ENCODE measurements around the gene LYPD4.
"Not testable (repeated sequence)": the region's sequence is repeated elsewhere in the genome, so short reads cannot be mapped to it uniquely, and the experiment has no call there.

The LYPD4 gene, protein sequence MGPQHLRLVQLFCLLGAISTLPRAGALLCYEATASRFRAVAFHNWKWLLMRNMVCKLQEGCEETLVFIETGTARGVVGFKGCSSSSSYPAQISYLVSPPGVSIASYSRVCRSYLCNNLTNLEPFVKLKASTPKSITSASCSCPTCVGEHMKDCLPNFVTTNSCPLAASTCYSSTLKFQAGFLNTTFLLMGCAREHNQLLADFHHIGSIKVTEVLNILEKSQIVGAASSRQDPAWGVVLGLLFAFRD

DNA sequence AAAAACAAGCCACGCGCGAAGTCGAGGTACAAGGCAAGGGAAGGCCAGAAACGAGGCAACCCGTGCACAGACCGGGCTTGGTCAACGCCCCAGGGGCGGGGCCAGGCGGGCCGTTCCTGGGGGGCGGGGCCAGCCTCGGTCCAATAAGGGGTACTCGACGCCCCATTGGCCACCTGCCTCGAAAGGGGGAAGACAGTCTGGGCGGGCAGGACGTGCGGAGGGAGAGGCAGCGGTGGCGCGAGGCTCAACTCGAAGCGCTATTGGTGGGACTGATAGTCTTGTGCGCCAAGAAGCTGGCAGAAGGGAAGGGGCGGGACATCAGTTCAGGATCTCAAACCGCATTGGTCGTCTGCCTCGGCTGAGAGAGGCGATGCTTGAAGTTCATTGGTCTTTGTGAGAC is at the start of gene LYPD4:
LYPD4 (minus strand) TSS at position 83 of the 400 bp plus-strand sequence. CDS start 5,398 bp downstream, outside the sequence.
- DNase-seq (ENCODE audit: low read depth): no peak

DNA sequence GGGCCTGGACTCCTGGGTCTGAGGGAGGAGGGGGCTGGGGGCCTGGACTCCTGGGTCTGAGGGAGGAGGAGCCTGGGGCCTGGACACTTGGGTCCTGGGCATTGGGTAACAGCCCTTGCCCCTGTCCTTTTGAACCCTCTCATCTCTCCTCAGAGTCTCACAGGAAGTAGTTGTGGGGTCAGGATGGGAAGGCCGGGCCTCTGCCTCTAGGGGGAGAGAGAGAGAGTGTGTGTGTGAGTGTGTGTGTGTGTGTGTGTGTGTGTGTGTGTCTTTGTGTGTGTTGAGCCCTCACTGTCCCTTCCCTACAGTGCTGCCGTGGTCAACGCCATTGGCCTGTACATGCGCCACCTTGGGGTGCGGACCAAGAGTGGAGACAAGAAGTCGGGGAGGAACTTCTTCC is 49.4 kb upstream of the LYPD4 start:
- DNase-seq (ENCODE audit: low read depth): no peak

DNA sequence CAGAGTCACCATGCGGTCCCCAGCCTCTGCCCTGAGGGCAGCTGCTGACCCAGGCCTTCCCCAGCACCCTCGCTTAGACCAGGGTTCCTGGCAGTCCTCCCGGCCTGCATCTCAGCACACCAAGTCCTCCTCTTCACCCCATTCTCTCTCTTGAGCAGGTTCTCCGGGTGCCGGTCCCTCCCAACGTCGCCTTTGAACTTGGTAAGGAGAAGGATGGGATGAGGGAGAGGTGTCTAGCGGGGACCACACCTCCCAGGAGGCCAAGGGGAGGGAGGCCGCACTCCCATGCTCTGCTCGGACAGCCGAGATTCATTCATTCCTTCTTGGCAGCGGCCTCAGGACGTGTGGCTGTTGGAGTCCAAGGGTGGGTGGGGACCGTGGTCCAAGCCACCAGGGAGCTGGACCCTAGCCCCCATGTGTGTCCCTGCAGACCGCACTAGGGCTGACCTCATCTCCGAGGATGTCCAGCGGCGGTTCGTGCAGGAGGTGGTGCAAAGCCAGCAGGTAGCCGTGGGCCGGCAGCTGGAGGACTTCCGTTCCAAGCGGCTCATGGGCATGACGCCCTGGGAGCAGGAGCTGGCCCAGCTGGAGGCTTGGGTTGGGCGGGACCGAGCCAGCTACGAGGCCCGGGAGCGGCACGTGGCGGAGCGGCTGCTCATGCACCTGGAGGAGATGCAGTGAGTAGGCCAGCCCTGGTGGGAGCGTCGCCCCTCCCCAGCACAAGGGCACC is 47.9 kb upstream of the LYPD4 start:
- DNase-seq (ENCODE audit: low read depth): no peak

DNA sequence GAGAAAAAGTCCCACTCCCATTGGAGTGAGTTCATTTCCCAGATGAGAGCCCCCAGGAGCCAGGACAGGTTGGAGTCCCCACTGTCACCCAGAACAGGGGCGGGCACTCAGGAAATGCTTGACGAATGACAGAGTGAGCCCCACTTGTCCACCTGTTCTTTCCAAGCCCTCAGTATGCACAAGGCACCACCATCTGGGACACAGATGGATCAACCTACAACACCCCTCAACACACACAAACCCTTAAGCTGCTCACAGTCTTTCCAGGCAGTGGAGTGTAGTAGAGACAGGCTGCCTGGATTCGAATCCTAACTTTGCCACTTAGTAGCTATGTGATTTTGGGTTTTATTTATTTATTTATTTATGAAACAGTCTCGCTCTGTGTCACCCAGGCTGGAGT is 46.5 kb upstream of the LYPD4 start:
- no peak for DNase-seq (ENCODE audit: low read depth)

DNA sequence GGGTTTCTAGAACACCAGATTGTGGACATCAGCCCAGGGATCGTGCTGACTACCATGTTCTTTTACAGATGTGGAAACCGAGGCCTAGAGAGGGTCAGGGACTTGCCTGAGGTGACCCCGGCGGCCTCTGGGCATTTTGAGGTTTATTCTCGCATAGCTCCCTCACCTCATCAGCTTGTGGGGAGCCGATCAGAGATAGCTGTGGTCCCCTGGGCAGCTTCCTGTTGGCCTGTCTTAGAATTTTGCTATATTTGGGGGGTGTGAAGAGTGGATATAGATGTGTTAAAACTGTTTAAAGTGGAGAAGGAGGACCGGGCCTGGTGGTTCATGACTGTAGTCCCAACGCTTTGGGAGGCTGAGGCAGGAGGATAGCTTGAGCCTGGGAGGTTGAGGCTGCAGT is 45.4 kb upstream of the LYPD4 start:
- DNase-seq (ENCODE audit: low read depth): no peak

DNA sequence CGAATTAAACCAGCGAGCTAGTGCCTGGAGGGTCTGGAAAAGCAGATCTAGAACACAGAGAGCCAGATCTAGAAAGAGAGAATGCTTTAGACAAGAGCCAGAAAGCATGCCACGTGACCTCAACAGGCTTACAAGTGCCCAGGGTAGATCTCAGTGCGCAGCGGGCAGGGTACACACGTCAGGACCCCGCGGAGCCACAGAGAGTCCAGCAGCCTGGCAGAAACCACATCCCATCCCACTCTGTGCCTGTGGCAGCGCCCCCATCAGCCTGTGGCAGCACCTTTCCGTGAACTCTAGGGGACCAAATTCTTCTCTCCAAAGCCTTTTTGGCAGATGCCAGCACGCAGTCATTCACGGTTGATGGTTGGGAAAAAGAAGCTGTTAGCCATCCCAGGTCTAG is 44.4 kb upstream of the LYPD4 start:
- DNase-seq (ENCODE audit: low read depth): no peak

DNA sequence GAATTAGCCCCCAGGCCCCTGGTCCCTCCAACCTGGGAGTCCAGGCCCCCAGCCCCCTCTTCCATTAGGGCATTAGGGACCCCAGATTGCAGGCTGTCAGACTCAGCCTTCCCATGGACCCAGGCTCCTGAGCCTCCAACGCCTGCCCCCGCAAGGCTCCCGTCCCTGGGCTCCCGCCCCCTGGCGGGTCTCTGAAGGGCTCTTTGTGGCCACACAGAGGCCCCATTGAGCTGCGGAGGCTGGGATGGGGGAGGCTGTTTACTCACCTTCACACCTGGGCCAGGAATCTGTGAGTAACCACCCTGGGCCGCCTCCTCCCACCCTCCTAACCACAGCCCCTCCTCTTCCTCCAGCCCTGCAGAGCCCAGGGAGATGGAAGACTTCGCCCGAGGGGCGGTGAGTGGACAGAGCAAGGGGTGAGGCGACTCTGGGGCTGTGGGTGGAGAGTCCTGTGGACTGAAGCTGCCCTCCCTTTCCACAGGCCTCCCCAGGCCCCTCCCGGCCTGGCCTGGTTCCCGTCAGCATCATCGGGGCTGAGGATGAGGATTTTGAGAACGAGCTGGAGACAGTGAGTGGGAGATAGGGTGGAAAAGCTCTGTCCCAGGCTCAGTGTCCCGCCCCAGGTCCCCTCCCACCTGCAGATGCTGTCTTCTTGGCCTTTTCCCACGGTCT is 43.4 kb upstream of the LYPD4 start:
- no peak for DNase-seq (ENCODE audit: low read depth)

DNA sequence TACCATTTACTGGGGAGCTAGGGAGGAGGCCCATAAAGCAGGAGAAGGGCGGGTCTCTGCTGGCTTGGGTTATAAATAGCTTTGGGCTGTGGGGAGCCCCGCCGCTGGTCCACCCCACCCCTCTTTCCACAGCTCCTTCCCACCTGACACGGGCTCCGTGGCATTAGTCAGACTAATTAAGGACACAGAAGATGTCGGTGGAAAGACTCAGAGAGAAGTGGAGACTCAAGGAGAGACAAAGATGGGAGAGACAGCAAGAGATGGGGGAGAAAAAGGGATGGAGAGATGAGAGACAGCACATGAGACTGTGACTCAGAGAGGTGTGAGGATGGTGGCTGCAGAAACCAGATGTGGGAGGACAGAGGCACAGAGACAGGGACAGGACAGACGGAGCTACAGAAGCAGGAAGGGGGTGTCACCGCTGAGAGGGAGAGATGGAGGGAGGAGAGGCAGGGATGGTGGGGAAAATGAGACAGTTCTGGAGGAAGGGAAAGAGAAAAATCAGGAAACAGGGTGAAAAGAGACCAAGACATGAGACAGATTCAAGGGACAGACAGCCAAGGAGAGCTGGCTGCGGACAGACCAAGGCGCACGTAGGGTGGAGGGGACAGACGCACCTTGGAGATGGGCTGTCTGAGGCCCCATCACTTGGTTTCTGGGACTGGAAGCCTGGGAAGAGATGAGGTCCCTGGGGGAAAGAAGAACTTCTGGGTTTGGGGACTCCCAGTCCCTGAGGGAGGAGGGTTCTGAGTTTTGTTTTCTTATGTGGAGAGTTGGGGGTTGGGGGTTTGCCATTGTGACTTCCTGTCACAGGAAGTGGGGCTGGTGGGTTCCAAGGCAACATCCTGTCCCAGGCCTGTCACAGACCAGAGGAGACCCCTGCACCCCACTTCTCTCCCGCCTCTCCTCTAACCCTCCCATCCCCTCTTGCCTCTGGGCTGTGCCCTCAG is 42.6 kb upstream of the LYPD4 start:
- no peak for DNase-seq (ENCODE audit: low read depth)

DNA sequence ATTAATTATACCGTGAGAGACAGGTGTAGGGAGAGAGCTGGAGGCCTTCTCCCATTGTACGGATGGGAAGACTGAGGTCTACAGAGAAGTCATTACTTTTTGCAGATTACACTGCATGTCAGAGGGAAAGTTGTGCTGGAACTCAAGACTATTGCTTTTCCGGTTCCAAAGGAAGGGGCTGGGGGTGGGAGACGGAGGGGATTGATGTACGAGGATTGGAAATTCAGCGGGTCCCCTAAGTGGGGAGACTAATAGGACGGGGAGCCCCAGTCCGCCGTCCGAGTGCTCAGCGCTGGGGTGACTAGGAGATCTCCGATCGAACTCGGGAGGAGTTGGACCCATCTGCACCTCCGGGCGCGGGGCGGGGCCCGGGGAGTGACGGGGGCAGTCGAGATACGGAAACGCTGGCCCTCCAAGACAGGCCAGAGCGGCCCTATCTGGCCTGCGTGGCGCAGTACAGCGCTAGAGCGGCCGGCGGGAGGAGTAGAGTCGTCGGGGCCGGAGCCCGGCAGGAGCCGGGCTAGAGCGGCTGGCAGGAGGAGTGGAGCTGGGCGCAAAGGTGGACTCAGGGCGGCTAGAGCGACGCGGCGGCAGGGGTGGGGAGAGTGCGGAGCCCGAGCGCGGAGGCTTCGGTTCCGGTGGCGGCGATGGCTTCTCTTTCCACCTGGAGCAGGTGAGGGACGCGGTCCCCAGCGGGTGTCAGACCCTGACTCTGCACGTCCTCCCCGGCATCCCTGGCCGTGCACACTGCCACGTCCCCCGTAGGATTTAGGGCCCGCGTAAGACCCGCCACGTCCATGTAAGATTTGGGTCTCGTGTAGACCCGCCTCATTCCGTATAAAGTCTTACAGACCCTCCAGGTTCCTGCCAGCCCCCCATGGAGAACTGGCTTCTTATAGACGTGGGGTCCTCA is 39.6 kb upstream of the LYPD4 start:
- DNase-seq (ENCODE audit: low read depth): peak; percentile 95

DNA sequence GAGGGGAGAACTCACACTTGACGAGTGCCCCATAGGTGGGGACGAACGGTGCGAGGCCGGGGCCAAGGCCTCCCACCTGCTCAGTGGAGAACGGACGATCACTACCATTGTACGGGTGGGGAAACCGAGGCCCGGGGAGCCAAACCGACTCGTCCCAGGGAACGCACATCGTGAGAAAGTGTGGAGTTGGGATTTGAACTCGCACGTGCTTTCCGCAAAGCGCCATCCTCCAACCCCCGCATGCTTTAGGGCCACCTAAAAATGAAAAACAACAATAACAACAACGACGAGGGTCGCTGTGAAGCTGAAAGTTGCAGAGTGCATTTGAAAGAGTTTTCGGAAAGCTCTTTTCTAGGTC is 39.0 kb upstream of the LYPD4 start:
- no peak for DNase-seq (ENCODE audit: low read depth)

DNA sequence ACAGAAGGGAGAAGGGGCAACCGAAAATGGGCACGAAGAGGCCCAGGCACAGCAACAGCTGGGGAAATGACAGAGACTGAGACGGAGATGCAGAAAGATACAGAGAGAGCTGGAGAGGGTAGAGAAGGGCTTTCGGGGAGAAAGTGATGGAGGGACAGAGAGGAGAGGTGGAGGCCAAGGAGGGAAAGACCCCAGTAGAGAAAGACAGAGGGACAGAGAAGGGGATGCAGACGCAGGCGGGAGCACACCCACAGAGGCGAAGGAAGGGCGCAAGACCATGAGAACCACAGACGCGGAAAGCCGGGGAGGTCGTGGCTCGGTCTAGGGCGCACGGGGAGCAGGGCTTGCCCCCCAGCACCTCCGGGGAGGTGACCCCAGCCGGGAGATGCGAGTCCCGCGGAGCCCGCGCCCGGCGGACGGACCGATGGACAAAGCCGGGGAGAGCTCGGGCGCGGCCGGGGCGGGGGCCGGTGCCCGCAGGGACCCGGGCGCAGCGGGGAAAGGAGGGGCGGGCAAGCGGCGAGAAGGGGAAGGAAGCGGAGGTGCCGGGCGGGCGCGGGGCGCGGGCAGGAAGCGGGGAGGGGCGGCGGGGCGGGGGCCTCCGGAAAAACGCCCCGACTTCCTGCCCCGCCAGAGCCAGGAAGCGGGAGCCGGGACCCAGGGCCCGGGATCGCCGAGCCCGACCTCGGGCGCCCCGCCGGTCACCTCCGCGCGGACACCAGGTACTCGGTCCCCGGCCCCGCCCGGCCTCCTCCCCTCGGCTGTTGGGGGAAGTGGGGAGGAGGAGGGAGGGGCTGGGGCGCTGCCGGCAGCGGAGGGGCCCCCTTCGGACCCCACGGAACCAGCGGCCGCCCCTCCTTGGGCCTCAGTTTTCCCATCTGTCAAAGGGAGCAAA is 38.3 kb upstream of the LYPD4 start, which contains the start of gene ARHGEF1:
ARHGEF1 (plus strand) TSS at position 617 of the 895 bp plus-strand sequence. CDS start 4,899 bp downstream, outside the sequence.
- DNase-seq (ENCODE audit: low read depth): no peak

DNA sequence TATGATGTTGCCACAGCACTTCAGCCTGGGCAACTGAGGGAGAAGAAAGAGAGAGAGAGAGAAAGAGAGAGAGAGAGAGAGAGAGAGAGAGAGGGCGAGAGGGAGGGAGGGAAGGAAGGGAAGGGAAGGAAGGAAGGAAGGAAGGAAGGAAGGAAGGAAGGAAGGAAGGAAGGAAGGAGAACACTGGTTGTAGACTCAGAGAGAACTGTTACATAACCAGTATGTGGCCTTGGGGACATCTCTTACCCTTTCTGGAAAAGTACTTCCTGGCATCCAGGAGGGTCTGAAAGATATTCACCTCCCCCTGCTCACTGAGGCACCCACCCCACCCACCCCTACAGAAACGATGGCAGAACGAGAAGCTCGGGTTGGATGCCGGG is 35.8 kb upstream of the LYPD4 start:
- DNase-seq (ENCODE audit: low read depth): no peak

DNA sequence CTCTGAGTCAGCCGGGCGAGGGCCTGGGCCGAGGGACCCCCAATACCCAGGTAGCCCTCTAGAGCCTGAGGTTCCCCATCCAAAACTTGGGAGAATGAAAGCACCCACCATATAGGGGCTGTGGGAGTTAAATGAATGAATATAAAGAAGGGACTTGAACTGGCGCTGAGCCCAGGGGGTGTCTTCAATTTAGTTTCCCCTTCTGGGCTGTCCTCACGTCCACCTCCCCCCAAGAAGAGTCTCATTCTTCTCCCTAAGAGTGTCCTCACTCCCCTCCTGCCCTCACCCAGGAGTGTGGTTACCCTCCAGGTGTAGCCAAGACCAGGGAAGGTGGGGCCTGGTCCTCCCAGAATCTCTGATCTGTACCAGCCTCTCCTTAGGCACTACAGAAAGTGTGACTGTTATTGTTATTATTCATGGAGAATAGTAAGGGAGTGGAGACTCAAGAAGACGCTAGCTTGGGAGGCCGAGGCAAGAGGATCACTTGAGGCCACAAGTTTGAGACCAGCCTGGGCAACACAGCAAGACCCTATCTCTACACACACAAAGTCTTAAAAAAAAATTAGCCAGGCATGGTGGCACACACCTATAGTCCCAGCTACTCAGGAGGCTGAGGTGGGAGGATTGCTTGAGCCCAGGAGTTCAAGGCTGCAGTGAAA is 35.3 kb upstream of the LYPD4 start:
- no peak for DNase-seq (ENCODE audit: low read depth)

DNA sequence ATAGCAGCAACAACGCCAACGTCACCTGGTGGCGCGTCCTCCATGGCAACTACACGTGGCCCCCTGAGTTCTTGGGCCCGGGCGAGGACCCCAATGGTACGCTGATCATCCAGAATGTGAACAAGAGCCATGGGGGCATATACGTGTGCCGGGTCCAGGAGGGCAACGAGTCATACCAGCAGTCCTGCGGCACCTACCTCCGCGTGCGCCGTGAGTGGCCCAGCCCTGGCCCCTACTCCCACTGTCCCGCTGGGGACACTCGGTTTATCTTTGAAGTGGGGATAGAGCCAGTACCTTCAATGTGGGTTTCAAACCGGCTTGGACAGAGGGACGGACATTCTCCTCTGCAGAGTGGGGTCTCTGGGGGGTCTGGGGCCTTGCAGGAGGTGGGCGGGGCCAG is 34.6 kb upstream of the LYPD4 start:
- DNase-seq (ENCODE audit: low read depth): no peak

DNA sequence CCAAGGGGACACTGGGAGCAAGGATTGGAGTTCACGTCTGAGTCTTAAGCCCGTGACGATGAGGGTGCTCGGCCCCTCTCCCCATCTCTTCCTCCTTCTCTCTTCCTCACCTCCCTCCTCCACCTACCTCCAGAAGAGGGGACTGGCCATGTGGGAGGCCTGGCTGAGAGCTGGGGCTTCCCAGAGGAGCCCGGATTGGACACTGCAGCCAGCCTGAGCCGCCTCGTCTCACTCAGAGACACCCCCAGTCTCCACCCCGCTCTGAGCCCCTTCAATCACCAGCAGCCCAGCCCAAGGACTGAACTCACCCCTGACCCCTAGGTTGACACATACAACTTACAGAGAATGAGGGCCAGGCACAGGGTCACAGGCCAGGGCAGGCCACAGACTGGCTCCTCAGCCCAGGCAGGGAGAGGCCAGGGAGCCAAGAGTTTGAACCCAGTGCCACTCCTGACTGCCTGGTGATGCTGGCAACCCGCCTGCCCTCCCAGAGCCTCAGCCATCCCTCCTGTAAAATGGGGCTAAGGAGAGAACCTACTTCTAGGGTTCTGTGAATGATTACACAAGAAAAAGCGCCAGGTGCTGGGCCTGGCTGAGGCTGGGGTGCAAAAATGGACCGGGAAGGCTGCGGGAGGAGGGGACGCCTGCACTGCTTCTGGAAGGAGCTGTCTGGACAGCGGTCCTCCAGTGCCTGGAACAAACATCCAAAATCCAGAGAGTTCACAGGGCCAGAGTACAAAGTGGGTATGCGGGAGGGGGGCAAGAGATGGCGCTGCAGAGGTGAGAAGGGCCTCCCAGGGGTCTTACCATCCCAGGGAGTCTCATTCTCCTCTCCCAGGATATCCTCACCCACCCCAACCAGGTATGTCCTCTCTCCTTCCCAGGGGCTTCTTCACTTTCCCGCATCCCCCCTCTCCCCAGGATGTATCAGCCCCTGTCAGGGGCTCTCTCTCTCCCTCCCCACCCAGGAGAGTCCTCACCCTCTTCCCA is 33.7 kb upstream of the LYPD4 start:
- no peak for DNase-seq (ENCODE audit: low read depth)

DNA sequence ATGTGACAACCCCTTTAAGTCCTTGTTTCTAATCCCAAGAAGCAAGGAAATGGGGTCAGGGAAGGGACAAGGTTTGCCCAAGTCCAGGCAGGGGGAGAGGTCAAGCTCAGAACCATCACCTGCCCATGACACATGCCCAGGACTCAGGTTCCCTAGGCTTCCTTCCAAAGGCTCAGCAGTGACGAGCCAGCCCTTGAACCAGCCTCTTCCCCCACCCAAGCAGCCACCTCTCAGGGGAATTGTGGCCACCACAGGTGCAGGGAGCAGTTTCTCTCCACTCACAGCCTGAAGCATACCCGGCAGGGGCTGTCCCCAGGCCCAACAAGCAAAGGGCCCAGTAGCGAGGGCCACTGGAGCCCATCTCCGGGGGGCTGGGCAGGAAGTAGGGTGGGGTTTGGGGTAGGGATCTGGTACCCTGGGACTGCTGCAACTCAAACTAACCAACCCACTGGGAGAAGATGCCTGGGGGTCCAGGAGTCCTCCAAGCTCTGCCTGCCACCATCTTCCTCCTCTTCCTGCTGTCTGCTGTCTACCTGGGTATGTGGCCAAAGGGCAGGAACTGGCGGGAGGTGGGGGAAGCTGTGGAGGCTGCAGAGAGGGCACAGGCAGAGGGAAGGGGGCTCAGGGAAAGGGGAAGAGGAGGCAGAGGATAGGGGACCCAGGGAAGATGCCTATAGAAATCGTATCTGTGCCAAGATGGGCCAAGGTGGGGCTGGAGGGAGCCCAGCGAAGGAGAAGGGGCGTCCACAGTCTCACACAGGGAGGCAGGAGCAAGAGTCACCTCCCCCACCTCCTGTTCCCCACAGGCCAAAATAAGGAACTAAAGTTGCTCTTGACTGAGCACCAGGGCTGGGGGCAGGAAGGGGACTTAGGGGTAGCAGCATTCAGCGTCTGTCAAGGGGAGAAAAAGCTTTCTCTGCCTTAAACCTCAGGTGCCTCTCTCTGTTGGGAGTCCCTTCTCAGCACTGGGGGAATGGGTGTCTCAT is 32.7 kb upstream of the LYPD4 start, which contains the start of gene CD79A:
CD79A (plus strand) TSS at position 433 of the 986 bp plus-strand sequence; CDS start at position 459, 26 bp downstream.
- DNase-seq (ENCODE audit: low read depth): no peak

DNA sequence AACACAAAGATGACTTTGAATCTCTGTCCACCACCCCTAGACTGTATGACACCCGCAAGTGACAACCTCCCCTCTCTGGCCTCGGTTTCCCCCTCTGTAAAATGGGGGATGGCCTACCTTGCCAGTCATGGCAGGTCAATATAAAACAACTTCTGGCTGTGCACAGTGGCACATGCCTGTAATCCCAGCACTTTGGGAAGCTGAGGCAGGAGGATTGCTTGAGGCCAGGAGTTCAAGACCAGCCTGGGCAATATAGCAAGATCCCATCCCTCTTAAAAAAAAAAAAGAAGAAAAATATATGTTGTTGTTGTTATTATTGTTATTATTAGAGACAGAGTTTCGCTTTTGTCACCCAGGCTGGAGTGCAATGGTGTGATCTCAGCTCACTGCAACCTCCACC is 31.5 kb upstream of the LYPD4 start:
- DNase-seq (ENCODE audit: low read depth): not testable (repeated sequence)
